T-helper 2 cell treated with Interferon-gamma antibody and Interleukin-4, amounts not matched to agents 5 μg/mL and 100 μg/mL, for 36 hours (primary cell): Measurements from ENCODE around the gene MRPL44.
A peak's percentile ranks its signal among the peaks of the same experiment; 100 is the strongest.
"Not testable (repeated sequence)": the region's sequence is repeated elsewhere in the genome, so short reads cannot be mapped to it uniquely, and the experiment has no call there.

Experiments
- DNase-seq: peaks from one replicate; pipeline ENCODE4 v3.0.0; 2021; ENCODE audit warnings: low spot score
- H3K27ac Mint-ChIP-seq: one replicate; pipeline ENCODE4 v1.8.0; 2021; ENCODE audit warnings: mild to moderate bottlenecking, mixed read lengths
- H3K27me3 Mint-ChIP-seq: one replicate; pipeline ENCODE4 v1.8.0; 2021; ENCODE audit warnings: low read depth, mixed read lengths
- H3K36me3 Mint-ChIP-seq: one replicate; pipeline ENCODE4 v1.8.0; 2021; ENCODE audit warnings: low read depth, mixed read lengths
- H3K4me1 Mint-ChIP-seq: one replicate; pipeline ENCODE4 v1.8.0; 2021; ENCODE audit warnings: low read depth, mixed read lengths
- H3K4me3 Mint-ChIP-seq: one replicate; pipeline ENCODE4 v1.8.0; 2022; ENCODE audit warnings: mild to moderate bottlenecking, moderate library complexity, mixed read lengths
- H3K9me3 Mint-ChIP-seq: one replicate; pipeline ENCODE4 v1.8.0; 2021; ENCODE audit warnings: mixed read lengths

MRPL44 gene

GRCh38 chr2:223928113-223929006 is 28.9 kb upstream of the MRPL44 start:
- no peaks in the 10 kb centered on the region for H3K27me3 Mint-ChIP-seq
- DNase-seq: no peak
- peak overlapping the region; percentile 50 for H3K4me3 Mint-ChIP-seq
- H3K4me1 Mint-ChIP-seq: peaks cover 34% of the 10 kb centered on the region
- peaks cover 28% of the 10 kb centered on the region for H3K36me3 Mint-ChIP-seq
- H3K9me3 Mint-ChIP-seq: peaks cover 8% of the 10 kb centered on the region
- peak overlapping the region; percentile 65 for H3K27ac Mint-ChIP-seq

- H3K36me3 Mint-ChIP-seq: peaks cover 26% of the 10 kb centered on the region
- peak overlapping the region; percentile 81 for H3K27ac Mint-ChIP-seq
- peak; percentile 50 for DNase-seq
- peaks cover 8% of the 10 kb centered on the region for H3K9me3 Mint-ChIP-seq
- H3K4me3 Mint-ChIP-seq: peak overlapping the region; percentile 73
- H3K4me1 Mint-ChIP-seq: peaks cover 35% of the 10 kb centered on the region
- no peaks in the 10 kb centered on the region for H3K27me3 Mint-ChIP-seq
Observed at GRCh38 chr2:223929571-223930102, 27.6 kb upstream of the MRPL44 start.

GRCh38 chr2:223930103-223930976 is 26.9 kb upstream of the MRPL44 start:
- H3K4me3 Mint-ChIP-seq: peak overlapping the region; percentile 73
- peaks cover 42% of the 10 kb centered on the region for H3K4me1 Mint-ChIP-seq
- peaks cover 27% of the 10 kb centered on the region for H3K36me3 Mint-ChIP-seq
- H3K9me3 Mint-ChIP-seq: peaks cover 8% of the 10 kb centered on the region
- H3K27ac Mint-ChIP-seq: peak overlapping the region; percentile 81
- H3K27me3 Mint-ChIP-seq: no peaks in the 10 kb centered on the region
- no peak for DNase-seq

GRCh38 chr2:223932816-223933800 is 24.2 kb upstream of the MRPL44 start:
- H3K27ac Mint-ChIP-seq: no peak overlapping the region
- H3K36me3 Mint-ChIP-seq: peaks cover 14% of the 10 kb centered on the region
- H3K9me3 Mint-ChIP-seq: no peaks in the 10 kb centered on the region
- no peaks in the 10 kb centered on the region for H3K27me3 Mint-ChIP-seq
- H3K4me1 Mint-ChIP-seq: peaks cover 57% of the 10 kb centered on the region
- no peak overlapping the region for H3K4me3 Mint-ChIP-seq
- no peak for DNase-seq

GRCh38 chr2:223934870-223935269 is 22.4 kb upstream of the MRPL44 start:
- DNase-seq: no peak
- H3K4me3 Mint-ChIP-seq: no peak overlapping the region
- H3K27me3 Mint-ChIP-seq: no peaks in the 10 kb centered on the region
- peaks cover 59% of the 10 kb centered on the region for H3K4me1 Mint-ChIP-seq
- peaks cover 7% of the 10 kb centered on the region for H3K9me3 Mint-ChIP-seq
- no peak overlapping the region for H3K27ac Mint-ChIP-seq
- H3K36me3 Mint-ChIP-seq: peaks cover 23% of the 10 kb centered on the region

- Mint-ChIP-seq H3K36me3 (peaks cover 26% of the 10 kb centered on the region), H3K27me3 (no peaks in the 10 kb centered on the region), H3K4me1 (peaks cover 52% of the 10 kb centered on the region), H3K4me3 (peak overlapping the region; percentile 30), H3K27ac (peak overlapping the region; percentile 46), H3K9me3 (peaks cover 7% of the 10 kb centered on the region)
- no peak for DNase-seq
Observed at GRCh38 chr2:223935459-223936125, 21.7 kb upstream of the MRPL44 start.

GRCh38 chr2:223936862-223937326 is 20.4 kb upstream of the MRPL44 start:
- Mint-ChIP-seq H3K27ac (peak overlapping the region; percentile 71), H3K4me1 (peaks cover 59% of the 10 kb centered on the region), H3K36me3 (peaks cover 33% of the 10 kb centered on the region), H3K27me3 (no peaks in the 10 kb centered on the region), H3K4me3 (peak overlapping the region; percentile 70), H3K9me3 (peaks cover 13% of the 10 kb centered on the region)
- no peak for DNase-seq

- Mint-ChIP-seq H3K36me3 (peaks cover 34% of the 10 kb centered on the region), H3K4me1 (peaks cover 60% of the 10 kb centered on the region), H3K27me3 (no peaks in the 10 kb centered on the region), H3K9me3 (peaks cover 13% of the 10 kb centered on the region), H3K4me3 (peak overlapping the region; percentile 70), H3K27ac (peak overlapping the region; percentile 63)
- no peak for DNase-seq
Observed at GRCh38 chr2:223937535-223937934, 19.7 kb upstream of the MRPL44 start.

- DNase-seq, H3K27me3 Mint-ChIP-seq: not testable (repeated sequence)
- Mint-ChIP-seq H3K36me3 (peaks cover 44% of the 10 kb centered on the region), H3K4me3 (peak overlapping the region; percentile 15), H3K4me1 (peaks cover 68% of the 10 kb centered on the region), H3K9me3 (peaks cover 13% of the 10 kb centered on the region), H3K27ac (peak overlapping the region; percentile 52)
Observed at GRCh38 chr2:223939438-223939837, 17.8 kb upstream of the MRPL44 start.

GRCh38 chr2:223941579-223942277 is 15.5 kb upstream of the MRPL44 start:
- DNase-seq: peak; percentile 89
- H3K4me1 Mint-ChIP-seq: peaks cover 60% of the 10 kb centered on the region
- peaks cover 36% of the 10 kb centered on the region for H3K36me3 Mint-ChIP-seq
- H3K27ac Mint-ChIP-seq: peak overlapping the region; percentile 90
- H3K27me3 Mint-ChIP-seq: no peaks in the 10 kb centered on the region
- peak overlapping the region; percentile 83 for H3K4me3 Mint-ChIP-seq
- H3K9me3 Mint-ChIP-seq: peaks cover 13% of the 10 kb centered on the region

- Mint-ChIP-seq H3K27me3 (no peaks in the 10 kb centered on the region), H3K27ac (peak overlapping the region; percentile 93), H3K4me1 (peaks cover 52% of the 10 kb centered on the region), H3K9me3 (peaks cover 13% of the 10 kb centered on the region), H3K4me3 (peak overlapping the region; percentile 93), H3K36me3 (peaks cover 35% of the 10 kb centered on the region)
- DNase-seq: no peak
Observed at GRCh38 chr2:223943135-223943534, 14.1 kb upstream of the MRPL44 start.

GRCh38 chr2:223943561-223944008 is 13.7 kb upstream of the MRPL44 start:
- peaks cover 13% of the 10 kb centered on the region for H3K9me3 Mint-ChIP-seq
- peaks cover 32% of the 10 kb centered on the region for H3K36me3 Mint-ChIP-seq
- peaks cover 50% of the 10 kb centered on the region for H3K4me1 Mint-ChIP-seq
- DNase-seq: no peak
- H3K4me3 Mint-ChIP-seq: peak overlapping the region; percentile 93
- peak overlapping the region; percentile 93 for H3K27ac Mint-ChIP-seq
- no peaks in the 10 kb centered on the region for H3K27me3 Mint-ChIP-seq
